Activated CD4-positive, alpha-beta T cell treated with anti-CD3 and anti-CD28 coated beads for 36 hours (primary cell): ENCODE data around the gene KNSTRN. TPM values are rescaled to one million over a fixed set of nuclear protein-coding genes. Genes with fewer than 3 reads are reported as not detected.

Experiments used
- ATAC-seq: fragments of 200-7000 bp; cut with Tn5 transposase; one replicate; pipeline ENCODE4 v1.10.0; 2021; ENCODE audit warnings: mild to moderate bottlenecking, moderate library complexity
- CTCF ChIA-PET: fragments of 350-600 bp; sonication (Branson Sonifier 250); formaldehyde crosslinking; loops from one replicate; lab custom pipeline; 2021; ENCODE audit warnings: antibody characterized with exemption; lab: Charles Lee
- POLR2A ChIA-PET: fragments of 350-600 bp; sonication (Branson Sonifier 250); formaldehyde crosslinking; loops from one replicate; lab custom pipeline; 2021; ENCODE audit warnings: antibody characterized with exemption, inconsistent platforms; lab: Charles Lee
- DNase-seq: peaks from one replicate; pipeline ENCODE4 v3.0.0-alpha.2; 2020
- H3K27ac Mint-ChIP-seq: one replicate; pipeline ENCODE4 v1.8.0; 2021; ENCODE audit warnings: mixed read lengths
- H3K27me3 Mint-ChIP-seq: one replicate; pipeline ENCODE4 v1.8.0; 2021; ENCODE audit warnings: mixed read lengths
- H3K36me3 Mint-ChIP-seq: one replicate; pipeline ENCODE4 v1.8.0; 2021; ENCODE audit warnings: low read depth, mixed read lengths
- H3K4me1 Mint-ChIP-seq: one replicate; pipeline ENCODE4 v1.8.0; 2021; ENCODE audit warnings: mixed read lengths
- H3K4me3 Mint-ChIP-seq: one replicate; pipeline ENCODE4 v1.8.0; 2021; ENCODE audit warnings: mild to moderate bottlenecking, moderate library complexity, mixed read lengths
- H3K9me3 Mint-ChIP-seq: one replicate; pipeline ENCODE4 v1.8.0; 2021; ENCODE audit warnings: low read depth, mixed read lengths
- intact Hi-C, 2 experiments: fragments of 100-400 bp; cut with DNase I in 1 of 2; cut with micrococcal nuclease in 1 of 2; formaldehyde crosslinking; loops; one replicate each; pipeline versions ENCODE4 v1.14.2 to v1.15.1; 2022 to 2024; cut with DNase I, micrococcal nuclease
- total RNA-seq, 2 experiments: library from RNA; stranded (reverse); gene quantifications; one replicate each; pipeline ENCODE4 v1.2.3, GENCODE V29; 2021

Gene KNSTRN
- total RNA-seq, 2 experiments from 2014 or later, result 56.2 to 58.8 TPM

GRCh38 chr15:40439960-40440742 is 57.6 kb downstream of the KNSTRN start:
- ATAC-seq (peak; percentile 6), DNase-seq (peak; percentile 66)
- Mint-ChIP-seq H3K27ac (peak overlapping the region; percentile 75), H3K4me3 (peak overlapping the region; percentile 79), H3K27me3 (peaks cover 33% of the 10 kb centered on the region), H3K4me1 (peaks cover 53% of the 10 kb centered on the region), H3K36me3 (no peaks in the 10 kb centered on the region), H3K9me3 (no peaks in the 10 kb centered on the region)
- ChIA-PET CTCF (interaction anchor here (0.5 to 2.4 kb wide), 18 partner anchors 11 to 512 kb away, joined by 3 to 12 read pairs (median 3); partner anchors contain the start of genes IVD, KNSTRN and PLCB2), POLR2A (interaction anchor here (0.6 to 0.9 kb wide), 2 partner anchors 31 to 341 kb away, joined by 3 to 9 read pairs; partner anchors contain the start of gene CHST14)
- intact Hi-C loops, result loop anchor here (1.0 to 5.0 kb wide), 15 partner anchors 31 to 657 kb away; partner anchors contain the start of genes BUB1B (in 1 of the 2), CCDC32 (in 1 of the 2), DISP2 (in 1 of the 2) and DNAJC17 (in 1 of the 2)

GRCh38 chr15:40440743-40441564 is 58.4 kb downstream of the KNSTRN start, which contains the start of gene BAHD1:
TSS of gene BAHD1 (plus strand) at chr15:40440953. CDS start at chr15:40458465, 17,512 bp downstream.
- peak within 1 kb of the TSS; percentile 82 for H3K4me3 Mint-ChIP-seq
- ChIA-PET CTCF (interaction anchor here (0.5 to 2.4 kb wide), 9 partner anchors 10 to 511 kb away, joined by 3 to 12 read pairs (median 3); no protein-coding TSS in a partner anchor), POLR2A (interaction anchor here (0.6 kb wide), 2 partner anchors 42 to 342 kb away, joined by 3 to 9 read pairs; no protein-coding TSS in a partner anchor)
- peaks cover 29% of the 10 kb centered on the region for H3K27me3 Mint-ChIP-seq
- H3K4me1 Mint-ChIP-seq, result peaks cover 56% of the 10 kb centered on the region
- ATAC-seq (peak; percentile 92), DNase-seq (peak; percentile 97)
- H3K9me3 Mint-ChIP-seq, result no peaks in the 10 kb centered on the region
- intact Hi-C loops, result loop anchor here (1.0 to 5.0 kb wide), 16 partner anchors 30 to 658 kb away; partner anchors contain the start of genes BUB1B (in 1 of the 2), CCDC32 (in 1 of the 2), DISP2 (in 1 of the 2) and DNAJC17 (in 1 of the 2)
- peak within 1 kb of the TSS; percentile 75 for H3K27ac Mint-ChIP-seq
- no peaks in the 10 kb centered on the region for H3K36me3 Mint-ChIP-seq

- ATAC-seq (peak; percentile 3), DNase-seq (peak; percentile 56)
- ChIA-PET POLR2A (interaction anchor here (0.8 kb wide), 1 partner anchor 32 kb away, joined by 3 read pairs; no protein-coding TSS in a partner anchor), CTCF (interaction anchor here (0.6 to 2.4 kb wide), 8 partner anchors 11 to 136 kb away, joined by 3 to 12 read pairs (median 4); no protein-coding TSS in a partner anchor)
- Mint-ChIP-seq H3K27me3 (peaks cover 24% of the 10 kb centered on the region), H3K9me3 (no peaks in the 10 kb centered on the region), H3K27ac (peak overlapping the region; percentile 61), H3K4me1 (peaks cover 50% of the 10 kb centered on the region), H3K36me3 (no peaks in the 10 kb centered on the region), H3K4me3 (peak overlapping the region; percentile 82)
- intact Hi-C loops, result loop anchor here (1.0 to 5.0 kb wide), 3 partner anchors 65 to 659 kb away; partner anchors contain the start of gene FSIP1 (in 1 of the 2)
These were observed 59.3 kb downstream of the KNSTRN start for GRCh38 chr15:40441565-40442531.

- Mint-ChIP-seq H3K27me3 (peaks cover 15% of the 10 kb centered on the region), H3K36me3 (no peaks in the 10 kb centered on the region), H3K27ac (no peak overlapping the region), H3K4me1 (peaks cover 50% of the 10 kb centered on the region), H3K4me3 (peak overlapping the region; percentile 82), H3K9me3 (no peaks in the 10 kb centered on the region)
- ChIA-PET POLR2A (interaction anchor here (0.6 to 0.9 kb wide), 3 partner anchors 9 to 420 kb away, joined by 3 read pairs; no protein-coding TSS in a partner anchor), CTCF (interaction anchor here (0.7 to 1.4 kb wide), 6 partner anchors 10 to 114 kb away, joined by 3 to 6 read pairs (median 4); no protein-coding TSS in a partner anchor)
- intact Hi-C loops, result loop anchor here in 1 of 2 experiments (5.0 kb wide), 1 partner anchor 64 kb away; no protein-coding TSS in a partner anchor
- DNase-seq, result no peak
- ATAC-seq, result no peak
These were observed 60.7 kb downstream of the KNSTRN start for GRCh38 chr15:40443255-40443654.

- no peaks in the 10 kb centered on the region for H3K9me3 Mint-ChIP-seq
- H3K4me3 Mint-ChIP-seq, result no peak overlapping the region
- peaks cover 50% of the 10 kb centered on the region for H3K4me1 Mint-ChIP-seq
- peaks cover 9% of the 10 kb centered on the region for H3K27me3 Mint-ChIP-seq
- intact Hi-C loops, result loop anchor here in 1 of 2 experiments (5.0 kb wide), 1 partner anchor 63 kb away; no protein-coding TSS in a partner anchor
- no peak for DNase-seq
- CTCF ChIA-PET, result interaction anchor here (0.7 to 1.5 kb wide), 3 partner anchors 11 to 113 kb away, joined by 3 to 6 read pairs (median 5); no protein-coding TSS in a partner anchor
- H3K36me3 Mint-ChIP-seq, result no peaks in the 10 kb centered on the region
- H3K27ac Mint-ChIP-seq, result no peak overlapping the region
- ATAC-seq, result no peak
- POLR2A ChIA-PET, result interaction anchor here (0.9 kb wide), 1 partner anchor 9 kb away, joined by 3 read pairs; no protein-coding TSS in a partner anchor
These were observed 61.3 kb downstream of the KNSTRN start for GRCh38 chr15:40443846-40444245.

Other genes starting within 250 kb of the KNSTRN start
- gene BUB1B, start 221.7 kb upstream of the KNSTRN start, total RNA-seq, result 10 to 100 TPM; 95.3 to 99.5 TPM
- gene PAK6, start 143.7 kb upstream of the KNSTRN start, total RNA-seq, result under 1 TPM; 0.30 to 0.53 TPM
- gene ANKRD63, start 99.7 kb upstream of the KNSTRN start, total RNA-seq, result not detected
- gene PLCB2, start 74.8 kb upstream of the KNSTRN start, total RNA-seq, result 10 to 100 TPM; 67.9 to 86.8 TPM
- 10 to 100 TPM in 1 of 2 experiments, 1 to 10 TPM in 1; 9.9 to 11.2 TPM for gene INAFM2, start 59.0 kb upstream of the KNSTRN start, total RNA-seq
- gene CCDC9B, start 41.8 kb upstream of the KNSTRN start, total RNA-seq, result under 1 TPM; 0.65 to 0.98 TPM
- not detected for gene PHGR1, start 31.7 kb upstream of the KNSTRN start, total RNA-seq
- gene DISP2, start 24.5 kb upstream of the KNSTRN start, total RNA-seq, result under 1 TPM; 0.02 to 0.04 TPM
- gene IVD, start 23.1 kb downstream of the KNSTRN start, total RNA-seq, result 10 to 100 TPM; 30.8 to 46.2 TPM
- 10 to 100 TPM; 15.3 to 16.7 TPM for gene BAHD1, start 58.2 kb downstream of the KNSTRN start, total RNA-seq
- 1 to 10 TPM; 5.4 to 6.2 TPM for gene CHST14, start 88.3 kb downstream of the KNSTRN start, total RNA-seq
- 10 to 100 TPM; 14.2 to 24.5 TPM for gene CCDC32, start 182.3 kb downstream of the KNSTRN start, total RNA-seq
- gene RPUSD2, start 186.6 kb downstream of the KNSTRN start, total RNA-seq, result 10 to 100 TPM; 11.0 to 14.0 TPM
- 10 to 100 TPM; 26.2 to 33.5 TPM for gene KNL1, start 211.5 kb downstream of the KNSTRN start, total RNA-seq